Karpas-422 (cell line): ENCODE results near the gene PTGIS. TPM values are rescaled to one million over a fixed set of nuclear protein-coding genes. Genes with fewer than 3 reads are reported as not detected.

ENCODE experiments used
- DNase-seq: peaks from one replicate; pipeline ENCODE4 v3.0.0-alpha.2; 2015
- H2AFZ ChIP-seq: fragments of 200-600 bp; sonication (generic); 2 replicates; pipeline ENCODE4 v1.6.1; 2014; ENCODE audit warnings: antibody characterized with exemption, low read length, mixed read lengths
- H3K27ac ChIP-seq: fragments of 200-600 bp; sonication (generic); 2 replicates; pipeline ENCODE4 v1.5.1; 2014; ENCODE audit warnings: mild to moderate bottlenecking, low read length, moderate library complexity
- H3K27me3 ChIP-seq: fragments of 200-600 bp; sonication (generic); 2 replicates; pipeline ENCODE4 v1.6.1; 2014; ENCODE audit warnings: low read length, mixed read lengths
- H3K36me3 ChIP-seq: fragments of 200-600 bp; sonication (generic); 2 replicates; pipeline ENCODE4 v1.6.1; 2014; ENCODE audit warnings: low read length, mixed read lengths; ENCODE audit not compliant: insufficient read depth
- H3K4me1 ChIP-seq: fragments of 200-600 bp; sonication (generic); 2 replicates; pipeline ENCODE4 v1.6.1; 2014; ENCODE audit warnings: mild to moderate bottlenecking, low read length, mixed read lengths
- H3K4me2 ChIP-seq: fragments of 200-600 bp; sonication (generic); 2 replicates; pipeline ENCODE4 v1.6.1; 2014; ENCODE audit warnings: low read length, low read depth, mild to moderate bottlenecking; ENCODE audit not compliant: poor library complexity, severe bottlenecking
- H3K4me3 ChIP-seq: fragments of 200-600 bp; sonication (generic); 2 replicates; pipeline ENCODE4 v1.5.1; 2014; ENCODE audit warnings: mild to moderate bottlenecking, antibody characterized with exemption, low read length, mixed read lengths
- H3K79me2 ChIP-seq: fragments of 200-600 bp; sonication (generic); 2 replicates; pipeline ENCODE4 v1.6.1; 2014; ENCODE audit warnings: mild to moderate bottlenecking, low read length, mixed read lengths
- H3K9ac ChIP-seq: fragments of 200-600 bp; sonication (generic); 2 replicates; pipeline ENCODE4 v1.6.0; 2014; ENCODE audit warnings: low read length
- H3K9me2 ChIP-seq: fragments of 200-600 bp; sonication (generic), shearing (Covaris generic); replicated peaks from 2 replicates; pipeline ENCODE4 v1.6.0; 2014; ENCODE audit warnings: mild to moderate bottlenecking, low read length, moderate library complexity; ENCODE audit not compliant: insufficient read depth
- H3K9me3 ChIP-seq: fragments of 300-700, 200-600 bp; sonication (generic); 2 replicates; pipeline ENCODE4 v1.6.1; 2014; ENCODE audit warnings: low read length, mixed read lengths
- H4K20me1 ChIP-seq: fragments of 200-600 bp; sonication (generic); 2 replicates; pipeline ENCODE4 v1.6.1; 2014; ENCODE audit warnings: mild to moderate bottlenecking, antibody characterized with exemption, low read length, low read depth; ENCODE audit not compliant: insufficient read depth
- total RNA-seq: library from RNA; depleted of rRNA; stranded (reverse); fragments of >200 nt; shearing (Covaris generic); gene quantifications from 2 replicates; pipeline ENCODE4 v1.2.3, GENCODE V29; 2014; ENCODE audit warnings: low replicate concordance

PTGIS gene
- total RNA-seq, 1 experiment from 2014 or later = not detected

DNA sequence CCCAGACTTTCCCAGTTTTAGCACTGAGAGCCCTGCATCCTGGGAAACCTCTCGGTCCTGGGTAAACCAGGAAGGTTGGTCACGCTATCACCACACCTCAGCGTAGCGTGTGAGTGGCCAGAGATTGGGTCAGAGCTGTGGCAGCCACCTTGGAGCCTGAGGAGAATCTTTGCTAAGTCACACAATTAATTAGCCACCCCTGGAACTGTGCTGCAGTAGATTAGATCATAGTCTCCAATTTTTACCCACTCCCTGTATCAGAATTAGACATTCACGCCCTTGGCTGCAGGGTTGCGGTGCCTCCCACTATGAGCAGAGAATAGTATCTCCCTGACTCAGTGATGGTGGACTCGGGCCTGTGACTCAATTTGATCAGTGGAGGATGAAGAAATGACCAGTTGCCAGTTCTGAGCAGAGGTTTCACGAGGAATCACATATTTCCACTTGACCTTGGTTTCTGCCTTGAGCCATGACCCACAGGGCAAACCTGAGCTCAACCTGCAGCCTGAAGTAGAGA, 6.0 kb upstream of the PTGIS start:
- Histone ChIP-seq H3K4me2 (no peak overlapping the region), H3K9ac (no peak overlapping the region), H2AFZ (no peak overlapping the region), H4K20me1 (no peaks in the 10 kb centered on the region), H3K4me1 (no peaks in the 10 kb centered on the region), H3K27ac (no peak overlapping the region), H3K9me3 (no peaks in the 10 kb centered on the region), H3K79me2 (no peaks in the 10 kb centered on the region), H3K4me3 (no peak overlapping the region), H3K27me3 (no peaks in the 10 kb centered on the region), H3K9me2 (no peaks in the 10 kb centered on the region), H3K36me3 (no peaks in the 10 kb centered on the region)
- DNase-seq = no peak

DNA sequence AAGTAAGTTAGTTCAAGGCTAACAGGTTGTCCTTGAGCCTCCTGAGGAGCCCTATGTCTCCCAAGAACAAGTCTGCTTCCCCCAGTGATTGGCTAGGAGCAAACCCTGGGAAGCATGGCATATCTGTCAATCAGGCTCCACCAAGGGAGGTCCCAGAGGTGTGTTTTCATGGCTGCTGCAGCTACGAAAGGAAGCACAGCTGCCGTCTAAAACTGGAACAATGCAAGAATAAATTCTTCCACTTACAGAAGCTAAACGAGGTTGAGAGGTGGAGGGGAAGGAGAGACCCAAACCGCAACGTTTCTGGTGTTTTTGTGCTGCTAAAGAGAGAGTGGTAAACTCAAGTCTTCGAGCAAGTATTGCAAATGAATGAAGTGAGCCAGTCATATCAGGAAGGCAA, 4.9 kb upstream of the PTGIS start:
- Histone ChIP-seq H3K9ac (no peak overlapping the region), H3K79me2 (no peaks in the 10 kb centered on the region), H3K9me2 (no peaks in the 10 kb centered on the region), H3K36me3 (no peaks in the 10 kb centered on the region), H3K27me3 (no peaks in the 10 kb centered on the region), H3K9me3 (no peaks in the 10 kb centered on the region), H4K20me1 (no peaks in the 10 kb centered on the region), H3K4me2 (no peak overlapping the region), H3K4me1 (no peaks in the 10 kb centered on the region), H3K27ac (no peak overlapping the region), H3K4me3 (no peak overlapping the region), H2AFZ (no peak overlapping the region)
- DNase-seq = no peak

DNA sequence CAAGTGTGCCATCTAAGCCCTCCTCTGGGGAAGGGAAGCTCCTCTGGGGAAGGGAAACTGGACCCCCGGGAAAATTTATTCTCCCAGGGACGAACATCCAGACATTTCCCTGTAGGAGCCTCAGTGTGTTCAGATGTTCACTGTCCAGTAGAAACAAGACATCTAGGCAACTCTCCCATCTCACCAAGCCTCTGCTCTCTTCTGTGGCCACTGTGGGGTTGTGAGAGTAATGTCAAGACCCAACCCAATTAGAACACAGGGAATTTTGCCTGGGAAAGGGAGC, 3.6 kb upstream of the PTGIS start:
- H4K20me1 ChIP-seq = no peaks in the 10 kb centered on the region
- no peaks in the 10 kb centered on the region for H3K79me2 ChIP-seq
- no peaks in the 10 kb centered on the region for H3K9me3 ChIP-seq
- no peak overlapping the region for H2AFZ ChIP-seq
- H3K4me3 ChIP-seq = no peak overlapping the region
- no peaks in the 10 kb centered on the region for H3K9me2 ChIP-seq
- no peak overlapping the region for H3K9ac ChIP-seq
- no peaks in the 10 kb centered on the region for H3K4me1 ChIP-seq
- no peaks in the 10 kb centered on the region for H3K36me3 ChIP-seq
- no peak for DNase-seq
- H3K27me3 ChIP-seq = no peaks in the 10 kb centered on the region
- H3K4me2 ChIP-seq = no peak overlapping the region
- H3K27ac ChIP-seq = no peak overlapping the region

DNA sequence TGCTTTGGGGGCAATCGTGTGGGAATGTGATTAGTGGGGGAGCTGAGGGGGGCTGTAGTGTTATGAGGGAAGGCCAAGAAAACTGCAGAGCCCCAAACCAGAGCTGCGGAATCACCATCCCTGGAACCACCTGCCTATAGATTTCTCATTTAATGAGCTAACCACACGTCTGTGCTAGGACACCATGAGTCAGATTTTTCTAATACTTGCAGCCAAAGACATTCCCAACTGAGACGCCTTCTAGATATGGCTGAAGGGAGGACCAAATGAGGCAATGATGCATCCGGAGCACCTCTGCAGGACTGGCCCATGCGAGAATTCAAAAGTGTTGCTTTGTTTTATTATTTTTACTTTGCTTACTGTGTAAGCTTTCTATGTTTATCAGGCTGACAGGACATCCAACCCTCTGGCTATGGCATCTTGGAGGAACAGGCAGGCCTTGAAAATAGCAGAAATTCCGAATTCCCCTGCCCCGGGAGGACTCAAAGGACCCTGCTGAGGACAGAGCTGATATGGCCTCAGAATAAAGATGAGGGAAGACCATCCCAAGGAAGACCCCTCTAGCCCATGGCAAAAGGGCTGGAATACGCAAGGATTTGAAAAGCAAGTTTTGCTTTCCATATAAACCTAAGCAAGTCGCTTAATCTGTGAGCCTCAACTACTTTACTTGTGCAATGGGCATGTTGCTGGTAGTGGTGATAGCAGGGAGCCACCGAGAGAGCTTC, 3.1 kb upstream of the PTGIS start:
- no peaks in the 10 kb centered on the region for H3K36me3 ChIP-seq
- no peak overlapping the region for H2AFZ ChIP-seq
- no peak overlapping the region for H3K4me2 ChIP-seq
- H3K4me3 ChIP-seq = no peak overlapping the region
- H3K27me3 ChIP-seq = no peaks in the 10 kb centered on the region
- no peaks in the 10 kb centered on the region for H3K4me1 ChIP-seq
- no peaks in the 10 kb centered on the region for H3K79me2 ChIP-seq
- no peak for DNase-seq
- H4K20me1 ChIP-seq = no peaks in the 10 kb centered on the region
- H3K9me2 ChIP-seq = no peaks in the 10 kb centered on the region
- H3K27ac ChIP-seq = no peak overlapping the region
- H3K9me3 ChIP-seq = no peaks in the 10 kb centered on the region
- no peak overlapping the region for H3K9ac ChIP-seq

DNA sequence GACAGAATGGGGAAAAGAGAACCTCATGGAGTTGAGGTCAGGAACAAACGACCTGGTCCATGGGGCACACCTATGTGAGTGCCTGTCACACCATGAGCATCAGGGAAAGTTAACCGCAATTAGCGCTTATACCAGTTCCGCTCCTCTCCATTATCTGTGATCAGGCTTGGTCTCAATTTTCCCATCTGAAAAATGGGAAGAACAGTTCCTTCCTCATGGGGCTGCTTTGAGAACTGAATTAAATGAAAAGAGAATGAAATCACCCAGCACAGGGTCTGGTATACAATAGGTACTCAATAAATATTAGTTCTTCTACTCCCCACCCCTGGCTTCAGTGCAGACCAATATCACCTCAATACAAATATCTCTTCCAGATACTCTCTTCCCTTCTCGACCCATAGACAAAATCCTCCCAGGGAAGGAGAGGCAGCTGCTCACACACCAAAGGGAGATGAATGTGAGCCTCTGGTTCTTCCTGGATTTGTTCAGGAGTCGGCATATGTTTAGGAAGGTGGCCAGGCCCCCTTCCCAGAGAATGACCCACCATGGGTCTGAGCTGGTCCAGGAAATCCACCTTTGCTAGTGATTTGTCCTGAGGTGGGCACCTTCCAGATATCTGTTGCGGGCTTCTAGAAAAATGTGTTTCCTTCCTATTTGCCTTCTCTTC, 2.4 kb upstream of the PTGIS start:
- Histone ChIP-seq H4K20me1 (no peaks in the 10 kb centered on the region), H2AFZ (no peak overlapping the region), H3K36me3 (no peaks in the 10 kb centered on the region), H3K9ac (no peak overlapping the region), H3K27me3 (no peaks in the 10 kb centered on the region), H3K9me3 (no peaks in the 10 kb centered on the region), H3K27ac (no peak overlapping the region), H3K4me2 (no peak overlapping the region), H3K9me2 (no peaks in the 10 kb centered on the region), H3K79me2 (no peaks in the 10 kb centered on the region), H3K4me1 (no peaks in the 10 kb centered on the region), H3K4me3 (no peak overlapping the region)
- DNase-seq = no peak

DNA sequence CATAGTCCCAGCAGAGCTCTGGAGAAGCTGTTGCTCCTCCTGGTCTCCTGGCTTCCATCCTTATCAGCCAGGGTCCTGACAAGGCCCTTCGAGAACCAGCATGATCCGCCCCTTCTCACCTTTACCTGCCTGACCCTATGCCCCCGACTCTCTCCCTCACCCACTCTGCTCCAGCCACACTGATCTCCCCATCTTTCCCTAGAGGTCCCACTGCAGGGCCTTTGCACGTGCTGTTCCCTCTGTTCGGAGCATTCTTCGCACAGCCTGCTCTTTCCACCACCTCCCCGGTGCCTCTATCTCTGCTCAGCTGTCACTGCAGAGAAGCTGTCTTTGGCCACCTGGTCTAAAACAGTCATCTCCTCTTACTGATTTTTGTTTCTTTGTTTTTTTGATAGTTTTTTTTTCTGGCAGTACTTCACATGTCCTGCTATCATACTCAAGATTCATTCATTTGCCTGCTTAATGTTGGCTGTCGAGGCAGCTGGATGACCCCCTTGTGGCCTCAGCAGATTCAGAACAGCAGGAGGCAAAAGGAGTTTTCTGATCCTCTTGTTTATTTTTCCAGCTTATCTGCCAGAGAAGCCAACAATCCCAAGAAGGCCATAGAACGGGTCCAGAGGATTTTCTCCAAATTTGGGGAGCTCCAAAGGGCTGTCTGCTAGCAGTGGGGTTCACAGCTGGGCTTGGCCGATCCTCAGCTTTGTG, 1.6 kb upstream of the PTGIS start:
- Histone ChIP-seq H3K9me2 (no peaks in the 10 kb centered on the region), H3K9ac (no peak overlapping the region), H2AFZ (no peak overlapping the region), H3K4me3 (no peak overlapping the region), H3K27me3 (no peaks in the 10 kb centered on the region), H3K36me3 (no peaks in the 10 kb centered on the region), H3K4me1 (no peaks in the 10 kb centered on the region), H3K79me2 (no peaks in the 10 kb centered on the region), H3K4me2 (no peak overlapping the region), H3K27ac (no peak overlapping the region), H3K9me3 (no peaks in the 10 kb centered on the region), H4K20me1 (no peaks in the 10 kb centered on the region)
- no peak for DNase-seq

DNA sequence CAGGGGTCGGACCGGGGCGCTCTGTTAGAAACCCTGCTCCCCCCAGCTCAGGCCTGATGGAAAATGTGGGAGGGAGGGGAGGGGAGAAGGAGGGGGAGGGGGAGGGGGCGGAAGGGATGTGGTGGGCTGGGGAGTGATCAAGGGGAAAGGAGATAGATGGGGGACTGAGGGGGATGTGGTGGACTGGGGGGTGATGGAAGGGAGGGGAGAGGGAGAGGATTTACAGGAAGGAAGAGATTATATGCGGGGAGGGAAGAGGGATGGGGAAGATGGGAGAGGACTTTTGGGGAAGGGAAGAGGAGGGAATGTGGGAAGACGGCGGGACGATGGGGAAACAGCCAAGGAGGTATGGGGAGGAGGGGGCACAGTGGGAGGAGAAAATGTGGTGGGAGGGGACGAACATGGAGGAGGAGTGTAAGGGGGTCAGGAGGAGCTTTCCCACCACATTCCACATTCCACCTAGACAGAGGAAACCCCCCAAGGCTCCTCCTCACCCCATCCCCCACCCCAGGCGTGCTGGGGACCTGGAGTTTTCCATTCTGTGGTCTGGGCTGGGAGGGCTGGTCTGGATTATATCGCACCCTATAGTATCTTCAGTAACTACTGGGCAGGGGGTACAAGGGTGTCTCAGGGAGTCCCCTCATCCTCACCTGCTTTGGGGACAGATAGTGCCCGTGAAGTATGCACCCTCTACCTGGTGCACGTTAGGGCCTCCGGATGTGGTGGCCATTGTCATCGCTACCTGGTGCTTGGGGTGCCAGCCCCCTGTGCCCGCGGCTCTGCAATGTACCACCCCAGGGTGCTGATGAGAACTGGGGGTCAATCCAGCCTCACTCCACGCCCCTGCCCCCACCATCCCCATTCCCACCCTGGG, 578 bp upstream of the PTGIS start:
- Histone ChIP-seq H3K79me2 (no peaks in the 10 kb centered on the region), H3K4me3 (no peak overlapping the region), H3K27ac (no peak overlapping the region), H3K4me2 (no peak overlapping the region), H3K9me3 (no peaks in the 10 kb centered on the region), H3K27me3 (no peaks in the 10 kb centered on the region), H3K36me3 (no peaks in the 10 kb centered on the region), H4K20me1 (no peaks in the 10 kb centered on the region), H2AFZ (no peak overlapping the region), H3K9me2 (no peaks in the 10 kb centered on the region), H3K4me1 (no peaks in the 10 kb centered on the region), H3K9ac (no peak overlapping the region)
- DNase-seq = no peak
